Activated naive CD8-positive, alpha-beta T cell treated with anti-CD3 and anti-CD28 coated beads for 36 hours (primary cell): ENCODE results near the gene ASMT. TPM values are rescaled to one million over a fixed set of nuclear protein-coding genes. Genes with fewer than 3 reads are reported as not detected.
A peak's percentile ranks its signal among the peaks of the same experiment; 100 is the strongest.
"Not testable (repeated sequence)": the region's sequence is repeated elsewhere in the genome, so short reads cannot be mapped to it uniquely, and the experiment has no call there.

ENCODE experiments used
- DNase-seq: peaks from one replicate; pipeline ENCODE4 v3.0.0; 2021
- H3K27ac Mint-ChIP-seq: one replicate; pipeline ENCODE4 v1.8.0; 2022; ENCODE audit warnings: mild to moderate bottlenecking, moderate library complexity, mixed read lengths
- H3K27me3 Mint-ChIP-seq: one replicate; pipeline ENCODE4 v1.8.0; 2022; ENCODE audit warnings: mild to moderate bottlenecking, mixed read lengths
- H3K36me3 Mint-ChIP-seq: one replicate; pipeline ENCODE4 v1.8.0; 2021; ENCODE audit warnings: mild to moderate bottlenecking, mixed read lengths
- H3K4me1 Mint-ChIP-seq: one replicate; pipeline ENCODE4 v1.8.0; 2021; ENCODE audit warnings: mixed read lengths
- H3K4me3 Mint-ChIP-seq: one replicate; pipeline ENCODE4 v1.8.0; 2022; ENCODE audit warnings: mild to moderate bottlenecking, moderate library complexity, mixed read lengths
- H3K9me3 Mint-ChIP-seq: one replicate; pipeline ENCODE4 v1.8.0; 2022; ENCODE audit warnings: mixed read lengths
- total RNA-seq, 2 experiments: library from RNA; stranded (reverse); gene quantifications; one replicate each; pipeline ENCODE4 v1.2.3, GENCODE V29; 2021

Gene ASMT
- total RNA-seq = under 1 TPM in 1 of 2 experiments, not detected in 1; 0.54 TPM

DNA sequence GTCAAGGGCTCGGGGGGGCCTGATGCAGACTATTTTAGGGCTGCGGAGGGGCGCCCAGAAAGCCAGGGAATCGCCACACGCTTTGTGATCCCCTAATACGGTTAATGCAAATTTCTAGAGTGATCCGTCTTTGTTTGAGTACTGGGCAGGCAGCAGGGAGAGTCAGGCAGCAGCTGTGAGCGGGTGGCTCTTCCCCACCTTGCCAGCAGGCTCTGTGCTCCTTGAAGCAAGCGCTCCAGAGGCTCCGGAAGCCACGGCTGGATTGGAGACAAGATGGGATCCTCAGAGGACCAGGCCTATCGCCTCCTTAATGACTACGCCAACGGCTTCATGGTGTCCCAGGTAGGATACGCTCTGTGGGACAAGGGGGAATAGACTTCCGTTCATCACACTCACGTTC, at the start of gene ASMT:
ASMT (plus strand) TSS at position 133 of the 400 bp plus-strand sequence; CDS start at position 274, 141 bp downstream.
- Mint-ChIP-seq H3K4me3 (no peak within 1 kb of the TSS), H3K9me3 (no peaks in the 10 kb centered on the region), H3K27me3 (no peaks in the 10 kb centered on the region), H3K4me1 (peaks cover 2% of the 10 kb centered on the region), H3K36me3 (no peaks in the 10 kb centered on the region), H3K27ac (no peak within 1 kb of the TSS)
- no peak for DNase-seq

DNA sequence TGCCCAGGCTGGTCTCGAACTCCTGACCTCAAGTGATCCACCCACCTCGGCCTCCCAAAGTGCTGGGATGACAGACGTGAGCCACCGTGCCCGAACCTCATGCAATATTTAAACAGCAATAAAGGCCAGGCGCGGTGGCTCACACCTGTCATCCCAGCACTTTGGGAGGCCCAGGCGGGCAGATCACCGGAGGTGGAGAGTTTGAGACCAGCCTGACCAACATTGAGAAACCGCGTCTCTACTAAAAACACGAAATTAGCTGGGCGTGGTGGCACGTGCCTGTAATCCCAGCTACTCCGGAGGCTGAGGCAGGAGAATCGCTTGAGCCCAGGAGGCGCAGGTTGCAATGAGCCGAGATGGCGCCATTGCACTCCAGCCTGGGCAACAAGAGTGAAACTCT, 40.7 kb upstream of the ASMT start:
- DNase-seq = not testable (repeated sequence)

GRCh38 chrX:1576201-1576992, 38.5 kb upstream of the ASMT start:
- no peak for DNase-seq
- Mint-ChIP-seq H3K9me3 (peaks cover 3% of the 10 kb centered on the region), H3K4me3 (no peak overlapping the region), H3K4me1 (peaks cover 2% of the 10 kb centered on the region), H3K36me3 (no peaks in the 10 kb centered on the region), H3K27ac (no peak overlapping the region), H3K27me3 (no peaks in the 10 kb centered on the region)

More for the DNA sequence above, 40.7 kb upstream of the ASMT start:
- H3K27ac Mint-ChIP-seq, H3K9me3 Mint-ChIP-seq, H3K27me3 Mint-ChIP-seq, H3K36me3 Mint-ChIP-seq, H3K4me3 Mint-ChIP-seq: not testable (repeated sequence)
- H3K4me1 Mint-ChIP-seq = peaks cover 14% of the 10 kb centered on the region

GRCh38 chrX:1577845-1578244, 37.0 kb upstream of the ASMT start:
- H3K4me1 Mint-ChIP-seq = peaks cover 4% of the 10 kb centered on the region
- no peak for DNase-seq
- H3K4me3 Mint-ChIP-seq = no peak overlapping the region
- H3K36me3 Mint-ChIP-seq = no peaks in the 10 kb centered on the region
- peaks cover 3% of the 10 kb centered on the region for H3K9me3 Mint-ChIP-seq
- no peaks in the 10 kb centered on the region for H3K27me3 Mint-ChIP-seq
- H3K27ac Mint-ChIP-seq = no peak overlapping the region

- H3K4me1 Mint-ChIP-seq = peaks cover 10% of the 10 kb centered on the region
- H3K27ac Mint-ChIP-seq = no peak overlapping the region
- peaks cover 3% of the 10 kb centered on the region for H3K9me3 Mint-ChIP-seq
- H3K27me3 Mint-ChIP-seq = no peaks in the 10 kb centered on the region
- no peak for DNase-seq
- H3K36me3 Mint-ChIP-seq = no peaks in the 10 kb centered on the region
- no peak overlapping the region for H3K4me3 Mint-ChIP-seq
Measured at GRCh38 chrX:1578511-1579173, 36.2 kb upstream of the ASMT start.

GRCh38 chrX:1581132-1581531, 33.7 kb upstream of the ASMT start:
- peaks cover 3% of the 10 kb centered on the region for H3K9me3 Mint-ChIP-seq
- H3K4me1 Mint-ChIP-seq = peaks cover 10% of the 10 kb centered on the region
- peak; percentile 70 for DNase-seq
- no peak overlapping the region for H3K27ac Mint-ChIP-seq
- H3K4me3 Mint-ChIP-seq = no peak overlapping the region
- H3K27me3 Mint-ChIP-seq = no peaks in the 10 kb centered on the region
- no peaks in the 10 kb centered on the region for H3K36me3 Mint-ChIP-seq

- Mint-ChIP-seq H3K27ac (no peak overlapping the region), H3K4me1 (peaks cover 12% of the 10 kb centered on the region), H3K4me3 (no peak overlapping the region), H3K9me3 (peaks cover 3% of the 10 kb centered on the region), H3K27me3 (no peaks in the 10 kb centered on the region), H3K36me3 (no peaks in the 10 kb centered on the region)
- peak; percentile 49 for DNase-seq
Measured at GRCh38 chrX:1582686-1583437, 32.0 kb upstream of the ASMT start.

DNA sequence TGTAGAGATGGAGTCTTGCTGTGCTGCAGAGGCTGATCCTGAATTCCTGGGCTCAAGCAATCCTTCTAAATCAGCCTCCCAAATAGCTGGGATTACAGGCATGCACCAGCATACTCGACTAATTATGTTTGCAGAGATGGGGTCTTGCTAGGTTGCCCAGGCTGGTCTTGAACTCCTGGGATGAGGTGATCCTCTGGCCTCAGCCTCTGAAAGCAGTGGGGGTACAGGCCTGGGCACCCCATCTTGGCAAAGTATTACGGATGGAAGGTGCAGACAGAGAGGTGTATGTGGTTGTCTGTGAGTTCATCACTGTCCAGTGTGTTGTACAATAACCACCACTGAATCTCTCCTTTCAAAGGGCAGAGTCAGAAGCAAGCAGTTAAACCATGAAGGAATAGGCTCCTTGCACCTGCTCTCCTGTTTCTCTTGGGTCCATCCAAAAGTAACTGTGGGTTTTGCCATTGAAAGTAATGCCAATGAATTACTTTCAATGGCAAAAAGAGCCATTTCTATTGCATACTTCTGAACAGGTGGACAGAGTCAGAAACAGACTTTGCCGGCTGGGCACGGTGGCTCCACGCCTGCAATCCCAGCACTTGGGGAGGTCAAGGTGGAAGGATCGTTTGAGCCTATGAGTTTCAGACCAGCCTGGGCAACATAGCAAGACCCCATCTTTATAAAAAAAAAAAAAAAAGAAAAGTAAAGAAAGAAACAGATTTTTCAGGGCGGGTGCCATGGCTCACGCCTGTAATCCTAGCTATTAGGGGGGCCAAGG, 30.4 kb upstream of the ASMT start:
- no peak overlapping the region for H3K27ac Mint-ChIP-seq
- H3K27me3 Mint-ChIP-seq = no peaks in the 10 kb centered on the region
- H3K4me1 Mint-ChIP-seq = peaks cover 12% of the 10 kb centered on the region
- no peak for DNase-seq
- no peaks in the 10 kb centered on the region for H3K36me3 Mint-ChIP-seq
- no peak overlapping the region for H3K4me3 Mint-ChIP-seq
- H3K9me3 Mint-ChIP-seq = peaks cover 3% of the 10 kb centered on the region

- no peaks in the 10 kb centered on the region for H3K36me3 Mint-ChIP-seq
- DNase-seq = no peak
- no peak overlapping the region for H3K4me3 Mint-ChIP-seq
- no peaks in the 10 kb centered on the region for H3K27me3 Mint-ChIP-seq
- no peak overlapping the region for H3K27ac Mint-ChIP-seq
- no peaks in the 10 kb centered on the region for H3K9me3 Mint-ChIP-seq
- H3K4me1 Mint-ChIP-seq = peaks cover 13% of the 10 kb centered on the region
Measured at GRCh38 chrX:1587161-1587560, 27.7 kb upstream of the ASMT start.

DNA sequence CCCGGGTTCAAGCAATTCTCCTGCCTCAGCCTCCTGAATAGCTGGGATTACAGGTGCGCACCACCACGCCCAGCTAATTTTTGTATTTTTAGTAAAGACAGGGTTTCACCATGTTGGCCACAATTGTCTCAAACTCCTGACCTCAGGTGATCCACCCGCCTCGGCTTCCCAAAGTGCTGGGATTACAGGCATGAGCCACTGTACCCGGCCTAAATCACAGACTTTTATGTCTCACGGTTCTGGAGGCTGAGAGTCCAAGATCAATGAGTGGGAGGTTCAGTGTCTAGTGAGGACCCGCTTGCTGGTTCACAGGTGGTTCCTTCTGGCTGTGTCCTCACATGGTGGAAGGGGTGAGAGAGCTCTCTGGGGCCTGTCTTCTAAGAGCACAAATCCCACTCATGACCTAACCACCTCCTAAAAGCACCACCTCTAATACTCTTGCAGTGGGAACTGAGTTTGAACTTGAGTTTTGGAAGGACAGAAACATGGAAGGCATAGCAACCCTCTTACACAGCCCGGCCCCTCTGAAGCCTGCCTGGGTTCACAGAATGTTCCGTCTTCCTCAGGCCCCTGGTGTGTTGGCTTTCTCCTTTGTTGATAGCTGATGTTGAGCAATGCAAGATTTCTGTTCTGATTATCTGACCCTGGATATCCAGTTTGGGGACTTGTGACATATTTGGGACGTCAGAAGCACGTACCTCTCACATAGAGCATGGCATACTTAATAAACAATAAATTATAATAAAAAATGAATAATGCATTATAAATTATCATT, 25.3 kb upstream of the ASMT start:
- Mint-ChIP-seq H3K27ac (peak overlapping the region; percentile 72), H3K27me3 (no peaks in the 10 kb centered on the region), H3K4me3 (no peak overlapping the region), H3K4me1 (peaks cover 17% of the 10 kb centered on the region), H3K9me3 (no peaks in the 10 kb centered on the region), H3K36me3 (peaks cover 11% of the 10 kb centered on the region)
- DNase-seq = no peak

DNA sequence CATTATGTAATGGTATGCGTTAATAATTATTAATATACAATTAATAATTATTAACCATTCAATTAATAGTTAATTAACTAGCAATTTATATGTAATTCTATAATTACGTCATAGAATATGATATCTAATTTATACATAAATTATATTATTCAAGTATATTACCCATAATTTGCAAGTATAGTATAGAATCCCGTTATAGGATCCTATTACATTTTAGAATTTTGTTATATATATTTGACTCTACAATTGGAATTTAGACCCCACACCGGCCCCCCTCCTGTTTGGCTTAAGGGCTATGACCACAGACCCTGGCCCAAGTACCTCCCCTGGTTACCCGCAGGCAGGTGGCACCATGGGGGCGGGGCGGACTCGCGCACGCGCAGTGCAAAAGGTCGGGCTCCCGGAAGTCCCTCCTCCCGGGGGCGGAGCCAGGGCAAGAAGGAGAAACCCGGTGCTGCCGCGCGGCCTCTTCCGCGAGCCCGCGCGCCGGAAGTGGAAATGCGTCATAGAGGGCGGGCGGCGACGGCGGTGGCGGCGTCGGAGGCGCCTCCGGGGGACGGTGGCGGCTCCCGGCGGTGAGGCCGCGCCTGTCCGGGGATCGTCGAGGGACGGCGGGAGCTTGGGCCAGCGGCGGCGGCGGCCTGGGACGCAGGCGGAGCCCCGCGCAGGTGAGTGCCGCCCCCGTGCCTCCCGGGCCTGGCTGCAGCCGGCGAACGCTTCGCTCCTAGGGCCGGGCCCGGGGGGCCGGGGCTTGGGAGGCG, 23.6 kb upstream of the ASMT start, which contains the start of gene AKAP17A:
AKAP17A (plus strand) TSS at position 503 of the 761 bp plus-strand sequence. CDS start 1,859 bp downstream, outside the sequence.
- Mint-ChIP-seq H3K27me3 (no peaks in the 10 kb centered on the region), H3K4me3 (peak within 1 kb of the TSS; percentile 96), H3K36me3 (peaks cover 16% of the 10 kb centered on the region), H3K27ac (peak within 1 kb of the TSS; percentile 91), H3K4me1 (peaks cover 21% of the 10 kb centered on the region), H3K9me3 (no peaks in the 10 kb centered on the region)
- DNase-seq = peak; percentile 99

GRCh38 chrX:1591863-1592469, 22.9 kb upstream of the ASMT start:
- H3K36me3 Mint-ChIP-seq = peaks cover 18% of the 10 kb centered on the region
- H3K27me3 Mint-ChIP-seq = no peaks in the 10 kb centered on the region
- H3K27ac Mint-ChIP-seq = peak overlapping the region; percentile 91

More at GRCh38 chrX:1591863-1592469, 22.9 kb upstream of the ASMT start:
- peak overlapping the region; percentile 96 for H3K4me3 Mint-ChIP-seq
- H3K9me3 Mint-ChIP-seq = no peaks in the 10 kb centered on the region
- DNase-seq = peak; percentile 29
- H3K4me1 Mint-ChIP-seq = peaks cover 21% of the 10 kb centered on the region
